GM12865 (cell line): Measurements from ENCODE around the gene FMN2.
A peak's percentile ranks its signal among the peaks of the same experiment; 100 is the strongest.

Experiments
- DNase-seq: peaks from one replicate; pipeline ENCODE4 v3.0.0; 2010; ENCODE audit warnings: low read depth
- H3K4me3 ChIP-seq: 2 replicates; pipeline ENCODE4 v1.5.1; 2011; ENCODE audit warnings: mild to moderate bottlenecking, low read depth, low read length, control low read depth
- TF ChIP-seq, protein P1 (sequence below): IDR thresholded peaks from 2 replicates; pipeline ENCODE4 v1.5.1; 2011; ENCODE audit warnings: low read length, control low read depth, low read depth, inconsistent platforms; ENCODE audit not compliant: insufficient read depth; ENCODE audit errors: missing control alignments

The FMN2 gene

DNA sequence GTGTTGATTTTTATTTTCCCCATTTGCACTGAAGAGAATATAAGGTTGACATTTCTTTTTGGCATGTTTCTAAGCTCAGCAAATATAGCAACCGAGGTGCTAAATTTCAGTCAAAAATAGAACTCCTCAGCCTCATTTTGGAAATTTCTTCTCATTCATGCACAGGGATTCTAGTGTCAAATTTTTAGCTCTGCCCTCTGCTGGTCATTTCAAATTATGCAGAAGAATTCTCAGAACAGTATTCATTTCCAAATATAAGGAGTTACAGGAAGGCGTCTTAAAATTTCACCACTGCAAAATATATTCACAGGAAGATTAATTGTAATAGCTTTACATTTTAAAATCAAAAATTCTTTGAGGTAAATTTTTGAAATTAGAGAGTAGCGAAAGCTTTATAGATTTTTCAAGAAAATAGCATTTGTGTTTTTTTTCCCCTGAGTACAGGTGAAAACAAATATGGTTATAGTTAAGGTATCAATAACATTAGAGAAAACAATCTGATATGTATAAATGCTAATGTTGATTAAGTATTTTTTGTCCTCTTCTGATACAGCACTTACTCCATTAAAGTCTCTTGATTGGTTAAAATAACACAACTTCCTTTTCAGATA, 57.9 kb downstream of the FMN2 start:
- TF ChIP-seq, protein P1, sequence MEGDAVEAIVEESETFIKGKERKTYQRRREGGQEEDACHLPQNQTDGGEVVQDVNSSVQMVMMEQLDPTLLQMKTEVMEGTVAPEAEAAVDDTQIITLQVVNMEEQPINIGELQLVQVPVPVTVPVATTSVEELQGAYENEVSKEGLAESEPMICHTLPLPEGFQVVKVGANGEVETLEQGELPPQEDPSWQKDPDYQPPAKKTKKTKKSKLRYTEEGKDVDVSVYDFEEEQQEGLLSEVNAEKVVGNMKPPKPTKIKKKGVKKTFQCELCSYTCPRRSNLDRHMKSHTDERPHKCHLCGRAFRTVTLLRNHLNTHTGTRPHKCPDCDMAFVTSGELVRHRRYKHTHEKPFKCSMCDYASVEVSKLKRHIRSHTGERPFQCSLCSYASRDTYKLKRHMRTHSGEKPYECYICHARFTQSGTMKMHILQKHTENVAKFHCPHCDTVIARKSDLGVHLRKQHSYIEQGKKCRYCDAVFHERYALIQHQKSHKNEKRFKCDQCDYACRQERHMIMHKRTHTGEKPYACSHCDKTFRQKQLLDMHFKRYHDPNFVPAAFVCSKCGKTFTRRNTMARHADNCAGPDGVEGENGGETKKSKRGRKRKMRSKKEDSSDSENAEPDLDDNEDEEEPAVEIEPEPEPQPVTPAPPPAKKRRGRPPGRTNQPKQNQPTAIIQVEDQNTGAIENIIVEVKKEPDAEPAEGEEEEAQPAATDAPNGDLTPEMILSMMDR: peak; percentile 54
- DNase-seq: peak; percentile 9
- no peak overlapping the region for H3K4me3 ChIP-seq

DNA sequence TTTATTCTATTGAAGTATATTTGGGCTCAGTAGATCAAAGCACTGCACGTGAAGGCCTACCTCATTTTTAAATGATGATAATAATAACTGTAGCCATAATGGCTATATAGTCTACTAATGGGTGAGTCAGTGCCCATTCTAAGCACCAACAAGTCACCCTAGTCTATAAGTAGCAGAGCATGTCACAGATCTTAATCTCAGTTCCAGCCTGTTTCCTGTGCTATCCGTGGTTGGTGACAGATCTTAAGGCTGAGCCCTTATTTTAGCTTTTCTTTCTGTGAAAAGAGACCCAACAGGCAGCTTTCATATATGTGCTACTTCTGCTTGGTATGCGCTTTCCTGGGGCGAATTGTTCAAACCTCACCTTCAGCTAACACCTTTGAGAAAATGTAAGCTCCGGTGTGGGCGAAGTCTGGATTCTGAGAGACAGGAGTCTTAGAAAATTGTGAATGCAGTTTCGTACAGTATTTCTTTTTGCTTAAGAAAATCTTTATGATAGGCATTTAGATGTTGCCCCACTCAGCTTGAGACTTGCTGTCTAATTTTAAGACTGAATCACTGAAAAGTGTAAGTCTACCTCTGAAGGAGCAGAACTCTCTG, 59.6 kb downstream of the FMN2 start:
- no peak overlapping the region for H3K4me3 ChIP-seq
- TF ChIP-seq, protein P1: no peak
- no peak for DNase-seq

DNA sequence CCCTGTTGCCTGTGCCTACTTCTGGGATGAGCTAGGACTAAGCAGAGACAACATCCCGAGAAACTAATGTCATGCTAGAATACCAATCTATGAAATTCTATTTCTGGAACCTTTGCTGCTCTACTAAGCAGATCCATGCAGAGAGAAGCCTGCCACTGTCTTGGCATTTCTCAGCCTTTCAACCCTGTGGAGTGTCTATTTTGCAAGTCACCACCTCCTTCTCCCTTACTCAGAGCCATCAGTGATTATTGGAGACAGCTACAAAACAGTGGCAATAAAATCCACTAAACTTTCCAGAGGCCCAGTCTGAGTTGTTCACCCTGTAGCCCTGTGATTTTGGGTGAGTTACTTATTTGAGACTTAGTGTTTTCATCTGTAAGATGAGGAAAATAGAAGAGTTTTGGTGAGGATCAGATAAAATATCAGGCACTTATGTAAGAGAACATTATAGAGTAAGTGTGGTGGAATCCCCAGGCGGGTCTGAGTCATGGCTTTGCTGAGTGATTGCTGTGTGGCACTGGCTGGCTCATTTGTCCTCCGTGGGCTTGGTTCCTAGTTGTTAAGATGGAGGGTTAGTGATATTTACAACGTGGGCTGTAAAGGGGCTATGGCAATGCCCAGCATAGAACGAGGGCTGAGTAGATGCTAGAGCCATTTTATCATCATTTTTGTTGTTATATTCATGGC, 61.1 kb downstream of the FMN2 start:
- no peak overlapping the region for H3K4me3 ChIP-seq
- TF ChIP-seq, protein P1: no peak
- no peak for DNase-seq

DNA sequence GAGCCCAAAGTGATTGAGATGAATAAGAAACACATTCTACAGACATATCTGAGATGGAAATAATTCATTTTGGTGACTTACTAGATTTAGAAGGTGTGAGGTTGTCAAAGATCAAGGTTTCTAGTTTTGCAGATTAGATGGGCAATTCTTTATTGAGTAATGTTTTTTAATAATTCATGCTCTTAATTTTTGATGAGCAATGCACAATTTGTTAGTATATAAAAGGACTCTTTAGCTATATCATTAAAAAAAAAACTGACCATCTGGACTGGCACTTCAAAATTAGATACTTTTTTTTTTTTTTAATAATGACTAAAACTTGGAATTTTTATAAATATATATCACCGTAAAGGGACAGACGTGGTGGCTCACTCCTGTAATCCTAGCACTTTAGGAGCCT, 63.9 kb downstream of the FMN2 start:
- H3K4me3 ChIP-seq: no peak overlapping the region
- TF ChIP-seq, protein P1: no peak
- no peak for DNase-seq

DNA sequence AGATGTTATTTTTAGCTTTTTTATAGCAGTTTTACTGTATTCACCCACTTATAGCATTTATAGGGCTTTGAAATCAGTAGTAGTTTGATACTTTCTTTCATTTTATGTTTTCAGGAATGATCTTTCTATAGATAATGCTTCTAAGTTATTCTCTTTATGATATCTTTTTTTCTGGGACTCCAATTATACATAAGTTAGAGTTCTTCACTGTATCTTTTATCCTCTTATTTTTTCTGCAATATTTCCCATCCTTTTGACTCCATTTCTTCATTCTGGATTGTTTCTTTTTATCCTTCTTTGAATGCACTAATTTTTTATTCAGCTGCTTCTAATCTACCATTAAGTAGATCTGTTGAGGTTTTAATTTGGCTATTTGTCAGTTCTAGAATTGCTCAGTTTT, 73.1 kb downstream of the FMN2 start:
- TF ChIP-seq, protein P1: no peak

DNA sequence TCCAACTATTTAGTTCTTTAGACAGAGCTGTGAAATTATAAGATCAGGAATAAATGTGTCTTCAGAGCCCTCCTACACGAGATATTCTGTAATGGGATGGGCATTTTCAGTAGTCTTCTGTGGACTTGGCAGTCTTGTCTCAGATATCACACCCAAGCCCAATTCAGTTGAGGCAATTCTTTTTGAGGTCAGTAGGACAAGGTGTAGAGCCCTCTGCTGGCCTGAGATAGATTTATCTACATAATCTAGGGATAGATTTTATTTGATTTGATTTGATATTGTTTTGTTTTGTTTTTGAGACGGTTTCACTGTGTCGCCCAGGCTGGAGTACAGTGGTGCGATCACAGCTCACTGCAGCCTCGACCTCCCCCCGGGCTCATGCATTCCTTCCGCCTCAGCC, 77.5 kb downstream of the FMN2 start:
- no peak overlapping the region for H3K4me3 ChIP-seq
- TF ChIP-seq, protein P1: no peak
- DNase-seq: no peak

More for the DNA sequence above, 73.1 kb downstream of the FMN2 start:
- DNase-seq: no peak
- no peak overlapping the region for H3K4me3 ChIP-seq
